OCI-LY7 (cell line): ENCODE measurements around the gene KRT80. TPM values are rescaled to one million over a fixed set of nuclear protein-coding genes. Genes with fewer than 3 reads are reported as not detected.

Experiments used
- BruUV-seq: library from RNA; stranded (reverse); fragments of 400-500 nt; replicated peaks from 2 replicates; lab custom pipeline; 2021; lab: Mats Ljungman, UMichigan
- CTCF ChIA-PET: fragments of 300-600 bp; sonication (Branson Sonifier 250); formaldehyde crosslinking; loops from one replicate; lab custom pipeline; 2022; ENCODE audit warnings: antibody characterized with exemption; ENCODE audit not compliant: unreplicated experiment; lab: Charles Lee
- POLR2A ChIA-PET: fragments of 300-600 bp; sonication (Branson Sonifier 250); formaldehyde crosslinking; loops from one replicate; lab custom pipeline; 2022; ENCODE audit warnings: antibody characterized with exemption; lab: Charles Lee
- DNase-seq: peaks from one replicate; pipeline ENCODE4 v3.0.0-alpha.2; 2015; ENCODE audit warnings: low spot score
- H2AFZ ChIP-seq: fragments of 200-600 bp; sonication (generic), shearing (Covaris generic); 2 replicates; pipeline ENCODE4 v1.6.1; 2014; ENCODE audit warnings: mild to moderate bottlenecking, antibody characterized with exemption, low read length, moderate library complexity
- H3K27ac ChIP-seq: fragments of 200-600 bp; sonication (generic); 2 replicates; pipeline ENCODE4 v1.5.1; 2014; ENCODE audit warnings: mixed run types, low read depth, mild to moderate bottlenecking, moderate library complexity, low read length, inconsistent platforms; ENCODE audit not compliant: poor library complexity, severe bottlenecking
- H3K36me3 ChIP-seq: fragments of 200-600 bp; sonication (generic); 2 replicates; pipeline ENCODE4 v1.6.1; 2014; ENCODE audit warnings: mild to moderate bottlenecking, antibody characterized with exemption, low read length, moderate library complexity, mixed read lengths; ENCODE audit not compliant: insufficient read depth
- H3K4me1 ChIP-seq: fragments of 200-600 bp; sonication (generic); 2 replicates; pipeline ENCODE4 v1.5.1; 2014; ENCODE audit warnings: mild to moderate bottlenecking, low read length; ENCODE audit not compliant: insufficient read depth, poor library complexity, severe bottlenecking
- H3K4me2 ChIP-seq: fragments of 200-600 bp; sonication (generic); 2 replicates; pipeline ENCODE4 v1.6.1; 2014; ENCODE audit warnings: mild to moderate bottlenecking, low read length
- H3K4me3 ChIP-seq: fragments of 200-600 bp; sonication (generic); 2 replicates; pipeline ENCODE4 v1.5.1; 2014; ENCODE audit warnings: mild to moderate bottlenecking, low read depth, low read length; ENCODE audit not compliant: poor library complexity, severe bottlenecking
- H3K79me2 ChIP-seq: fragments of 200-600 bp; sonication (generic); 2 replicates; pipeline ENCODE4 v1.6.1; 2016; ENCODE audit warnings: low read depth, mild to moderate bottlenecking, low read length, moderate library complexity, mixed read lengths; ENCODE audit not compliant: insufficient read depth
- H3K9me2 ChIP-seq: fragments of 200-600 bp; sonication (generic); 2 replicates; pipeline ENCODE4 v1.6.1; 2016; ENCODE audit warnings: mild to moderate bottlenecking, low read length, mixed read lengths; ENCODE audit not compliant: insufficient read depth
- H3K9me3 ChIP-seq: fragments of 200-600 bp; sonication (generic); 2 replicates; pipeline ENCODE4 v1.6.1; 2014; ENCODE audit warnings: mild to moderate bottlenecking, mixed run types, low read length, mixed read lengths
- H4K20me1 ChIP-seq: fragments of 200-600 bp; sonication (generic); 2 replicates; pipeline ENCODE4 v1.6.1; 2014; ENCODE audit warnings: mild to moderate bottlenecking, antibody characterized with exemption, low read length, moderate library complexity, mixed read lengths; ENCODE audit not compliant: insufficient read depth
- CTCF ChIP-seq: fragments of 200-600 bp; sonication (generic); conservative IDR thresholded peaks from 2 replicates; pipeline ENCODE4 v1.5.1; 2014; ENCODE audit warnings: mild to moderate bottlenecking, antibody characterized with exemption, low read length, moderate library complexity, mixed read lengths
- EZH2phosphoT487 ChIP-seq: fragments of 200-600 bp; sonication (generic); IDR thresholded peaks from 2 replicates; pipeline ENCODE4 v1.6.1; 2018; ENCODE audit warnings: low read depth, borderline replicate concordance, mild to moderate bottlenecking, mixed run types, antibody characterized with exemption, low read length, moderate library complexity, mixed read lengths
- intact Hi-C: fragments of 100-400 bp; cut with micrococcal nuclease; formaldehyde crosslinking; loops from one replicate; pipeline ENCODE4 v1.10.0; 2022; ENCODE audit not compliant: unreplicated experiment
- total RNA-seq, 2 experiments: library from RNA; depleted of rRNA in 1 of 2; stranded (reverse); fragments of >200 nt in 1 of 2; shearing (Covaris generic) in 1 of 2; gene quantifications; 2 replicates each; pipeline ENCODE4 v1.2.3, GENCODE V29; 2014 to 2022

Gene KRT80
- total RNA-seq, 2 experiments from 2014 or later, result not detected

DNA sequence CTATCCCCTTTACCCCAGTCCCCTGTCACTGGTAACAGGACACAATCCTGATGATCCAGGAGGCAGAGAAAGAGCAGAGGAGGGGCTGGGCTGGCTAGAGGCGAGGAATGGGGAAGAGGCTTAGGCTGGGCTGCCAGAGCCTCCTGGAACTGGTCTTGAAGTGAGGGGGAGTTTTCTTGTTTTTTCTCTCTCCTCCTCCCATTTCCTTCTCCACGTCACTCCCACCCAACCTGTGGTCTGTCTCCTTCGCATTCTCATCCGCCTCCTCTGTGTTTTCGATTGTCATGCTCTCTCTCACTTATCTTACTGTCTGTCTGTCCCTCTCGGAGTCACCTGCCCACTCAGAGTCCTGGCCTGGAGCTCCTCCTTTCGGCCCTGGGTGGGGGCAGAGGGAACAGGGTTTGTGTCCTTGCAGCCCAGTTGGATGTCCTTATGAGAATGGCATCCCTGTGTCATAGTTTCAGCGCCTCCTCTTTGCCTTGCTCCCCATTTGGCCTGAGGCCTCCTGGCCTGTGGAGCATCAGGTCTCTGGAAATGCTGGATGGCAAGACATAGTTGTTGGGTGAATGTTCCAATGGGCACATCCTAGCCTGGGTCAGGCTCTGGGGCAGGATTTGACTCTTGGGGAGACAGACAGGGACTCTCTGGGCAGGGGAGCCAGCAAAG lies 3.4 kb upstream of the KRT80 start:
- Histone ChIP-seq H3K27ac (no peak overlapping the region), H3K36me3 (no peaks in the 10 kb centered on the region), H3K4me3 (no peak overlapping the region), H3K4me1 (no peaks in the 10 kb centered on the region), H3K9me3 (no peaks in the 10 kb centered on the region), H3K79me2 (no peaks in the 10 kb centered on the region), H3K9me2 (no peaks in the 10 kb centered on the region), H4K20me1 (no peaks in the 10 kb centered on the region), H3K4me2 (no peak overlapping the region), H2AFZ (no peak overlapping the region)
- intact Hi-C loops, result no loop called here
- TF ChIP-seq CTCF (no peak), EZH2phosphoT487 (no peak)
- DNase-seq, result no peak
- ChIA-PET POLR2A (no interaction called here), CTCF (no interaction called here)
- no TSS peak for BruUV-seq

DNA sequence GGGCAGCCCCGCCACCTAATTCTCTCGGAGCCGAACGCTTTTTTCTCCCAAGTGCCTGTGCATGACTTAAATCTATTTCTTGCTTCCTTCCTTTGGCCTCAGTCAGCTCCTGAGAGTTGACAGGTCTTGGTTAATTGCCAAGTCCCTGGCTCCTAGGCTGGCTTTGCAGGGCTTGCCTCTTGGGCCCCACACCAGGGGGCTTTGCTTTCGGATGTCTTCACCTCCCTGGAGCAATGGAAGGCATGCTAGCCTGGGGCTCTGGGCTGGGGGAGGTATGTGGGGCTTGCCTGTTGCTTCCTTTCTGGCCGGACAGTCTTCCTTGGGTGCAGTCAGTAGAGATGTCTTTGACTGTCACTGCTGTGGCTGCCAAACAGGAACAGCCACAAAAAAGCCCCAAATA lies 2.2 kb upstream of the KRT80 start:
- no peaks in the 10 kb centered on the region for H3K36me3 ChIP-seq
- no peak overlapping the region for H2AFZ ChIP-seq
- intact Hi-C loops, result no loop called here
- no peaks in the 10 kb centered on the region for H3K9me2 ChIP-seq
- H3K79me2 ChIP-seq, result no peaks in the 10 kb centered on the region
- no peak overlapping the region for H3K4me2 ChIP-seq
- H3K9me3 ChIP-seq, result no peaks in the 10 kb centered on the region
- ChIA-PET CTCF (no interaction called here), POLR2A (no interaction called here)
- DNase-seq, result no peak
- TF ChIP-seq CTCF (no peak), EZH2phosphoT487 (no peak)
- no TSS peak for BruUV-seq
- H4K20me1 ChIP-seq, result no peaks in the 10 kb centered on the region
- no peak overlapping the region for H3K27ac ChIP-seq
- no peak overlapping the region for H3K4me3 ChIP-seq
- no peaks in the 10 kb centered on the region for H3K4me1 ChIP-seq

DNA sequence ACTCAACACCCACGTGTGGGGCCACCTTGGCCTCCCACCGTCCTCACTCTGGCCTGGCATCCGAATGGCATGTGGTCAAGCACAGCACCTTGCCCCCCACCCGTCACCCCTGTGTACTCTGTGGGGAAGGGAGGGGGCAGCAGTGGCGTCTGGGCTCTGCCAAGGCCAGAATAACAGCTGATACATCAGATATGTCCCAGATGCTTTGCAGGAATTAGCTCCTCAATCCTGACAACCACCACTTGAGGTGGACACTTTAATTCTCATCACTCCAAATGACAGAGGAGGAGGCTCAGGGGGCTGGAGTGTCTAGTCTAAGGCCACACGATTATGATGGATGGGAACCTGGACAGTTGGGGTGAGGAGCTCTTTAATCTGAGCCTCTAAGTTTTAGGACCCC lies 1.7 kb upstream of the KRT80 start:
- no peaks in the 10 kb centered on the region for H3K9me2 ChIP-seq
- ChIA-PET POLR2A (no interaction called here), CTCF (no interaction called here)
- no peaks in the 10 kb centered on the region for H3K9me3 ChIP-seq
- H3K36me3 ChIP-seq, result no peaks in the 10 kb centered on the region
- no peak overlapping the region for H3K4me2 ChIP-seq
- BruUV-seq, result no TSS peak
- H3K79me2 ChIP-seq, result no peaks in the 10 kb centered on the region
- no peaks in the 10 kb centered on the region for H4K20me1 ChIP-seq
- no peak for DNase-seq
- no peak overlapping the region for H3K27ac ChIP-seq
- H3K4me3 ChIP-seq, result no peak overlapping the region
- intact Hi-C loops, result no loop called here
- H2AFZ ChIP-seq, result no peak overlapping the region
- TF ChIP-seq EZH2phosphoT487 (no peak), CTCF (no peak)
- H3K4me1 ChIP-seq, result no peaks in the 10 kb centered on the region
